ENCODE measurements around the gene FOXK1. TPM values are rescaled to one million over a fixed set of nuclear protein-coding genes. Genes with fewer than 3 reads are reported as not detected.

FOXK1 gene
- total RNA-seq, 1 donor from 2014 or later: 35.6 TPM

- Mint-ChIP-seq H3K36me3 (ENCODE audit: low read depth) (no peaks in the 10 kb centered on the region), H3K9me3 (peaks cover 5% of the 10 kb centered on the region), H3K27me3 (ENCODE audit: low read depth) (peaks cover 5% of the 10 kb centered on the region), H3K4me1 (ENCODE audit: low read depth) (no peaks in the 10 kb centered on the region), H3K4me3 (ENCODE audit: low read depth) (no peak overlapping the region), H3K27ac (no peak overlapping the region)
- DNase-seq (ENCODE audit: low spot score): no peak
- intact Hi-C loops (cut with micrococcal nuclease): no loop called here
Observed at GRCh38 chr7:4817178-4817901, 135.2 kb downstream of the FOXK1 start.

GRCh38 chr7:4818000-4818794 is 136.1 kb downstream of the FOXK1 start:
- Mint-ChIP-seq H3K4me1 (ENCODE audit: low read depth) (no peaks in the 10 kb centered on the region), H3K36me3 (ENCODE audit: low read depth) (no peaks in the 10 kb centered on the region), H3K27ac (no peak overlapping the region), H3K4me3 (ENCODE audit: low read depth) (no peak overlapping the region), H3K27me3 (ENCODE audit: low read depth) (peaks cover 5% of the 10 kb centered on the region), H3K9me3 (no peaks in the 10 kb centered on the region)
- intact Hi-C loops (cut with micrococcal nuclease): no loop called here
- no peak for DNase-seq (ENCODE audit: low spot score)

GRCh38 chr7:4819560-4820404 is 137.7 kb downstream of the FOXK1 start:
- Mint-ChIP-seq H3K36me3 (ENCODE audit: low read depth) (no peaks in the 10 kb centered on the region), H3K27ac (no peak overlapping the region)

DNA sequence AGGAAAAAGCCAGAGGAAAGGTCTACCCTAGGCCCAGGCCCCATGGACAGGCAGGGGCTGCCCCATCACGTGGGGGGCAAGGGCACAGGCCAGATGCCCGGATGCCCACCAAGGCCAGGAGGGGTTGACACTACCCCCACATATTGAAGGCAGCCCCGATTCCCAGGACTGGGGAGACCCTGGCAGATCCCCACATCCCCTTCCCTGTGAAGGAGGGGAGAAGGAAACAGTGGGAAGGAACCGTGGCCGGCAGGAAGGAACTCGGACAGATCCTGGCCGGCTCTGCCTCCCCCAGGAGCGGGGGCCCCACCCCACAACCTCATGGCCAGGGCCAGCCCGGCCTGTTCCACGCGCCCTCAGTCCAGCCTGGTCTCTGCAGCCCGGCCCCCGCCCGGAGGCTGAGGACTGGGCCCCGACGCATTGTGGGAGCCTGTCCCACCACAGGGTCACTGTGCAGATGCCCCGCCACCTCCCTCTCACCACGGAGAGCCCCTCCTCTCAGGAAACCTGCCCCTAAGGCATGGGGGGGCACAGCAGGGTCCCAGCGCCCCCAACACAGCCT is 138.4 kb downstream of the FOXK1 start:
- no peak for DNase-seq (ENCODE audit: low spot score)
- intact Hi-C loops (cut with micrococcal nuclease): no loop called here
- Mint-ChIP-seq H3K9me3 (no peaks in the 10 kb centered on the region), H3K27ac (no peak overlapping the region), H3K4me1 (ENCODE audit: low read depth) (no peaks in the 10 kb centered on the region), H3K27me3 (ENCODE audit: low read depth) (no peaks in the 10 kb centered on the region), H3K4me3 (ENCODE audit: low read depth) (no peak overlapping the region), H3K36me3 (ENCODE audit: low read depth) (no peaks in the 10 kb centered on the region)

More at GRCh38 chr7:4819560-4820404, 137.7 kb downstream of the FOXK1 start:
- intact Hi-C loops (cut with micrococcal nuclease): no loop called here
- Mint-ChIP-seq H3K9me3 (no peaks in the 10 kb centered on the region), H3K4me3 (ENCODE audit: low read depth) (no peak overlapping the region), H3K4me1 (ENCODE audit: low read depth) (no peaks in the 10 kb centered on the region), H3K27me3 (ENCODE audit: low read depth) (no peaks in the 10 kb centered on the region)
- no peak for DNase-seq (ENCODE audit: low spot score)

Other genes with a start within 250 kb of the FOXK1 start
- gene AP5Z1, start 93.3 kb downstream of the FOXK1 start, total RNA-seq: 41.5 and 45.9 TPM in 2 replicates
- gene PAPOLB, start 179.7 kb downstream of the FOXK1 start, total RNA-seq: not detected in 2 replicates
- 0.16 and 0.78 TPM in 2 replicates for gene RADIL, start 201.4 kb downstream of the FOXK1 start, total RNA-seq

Data from activated T-helper 2 cell treated with anti-CD3 and anti-CD28 coated beads, Interferon-gamma antibody, Interleukin-2, Interleukin-4, amounts not matched to agents 10 μg/mL and 5 μg/mL and 100 μg/mL, durations not matched to agents 14 hours and 24 hours and 36 hours (primary cell).